ENCODE measurements around the gene GALNT18.

DNA sequence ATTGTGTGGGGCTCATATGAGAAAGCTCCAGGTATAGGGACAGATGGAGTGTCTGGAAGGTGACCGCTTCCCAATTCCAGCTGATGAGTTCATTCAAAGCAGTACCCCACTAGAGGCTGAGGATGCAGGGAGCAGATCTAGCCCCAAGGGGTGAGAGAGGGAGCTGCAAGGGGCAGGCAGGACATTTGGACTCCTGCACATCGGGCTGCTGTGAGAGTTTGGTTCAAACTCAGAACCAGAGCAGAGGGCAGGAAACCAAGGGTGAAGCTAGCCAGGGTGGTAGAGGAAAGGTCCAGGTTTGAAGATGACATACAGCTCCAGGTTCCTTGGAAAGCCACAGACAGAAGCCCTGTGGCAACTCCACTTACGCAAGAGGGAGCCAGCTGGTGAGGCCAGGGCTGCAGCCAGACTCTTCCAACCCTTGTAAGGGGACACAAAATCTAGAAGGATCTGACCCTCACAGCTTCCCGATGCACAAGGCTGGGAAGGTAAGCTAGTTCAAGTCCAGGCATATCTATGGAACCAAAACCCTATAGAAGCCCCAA, 270.7 kb downstream of the GALNT18 start:
- TF ChIP-seq EZH2phosphoT487 (IDR thresholded peaks at IDR 0.05; ENCODE audit: unreplicated experiment) = no peak
- TF ChIP-seq, protein P1, sequence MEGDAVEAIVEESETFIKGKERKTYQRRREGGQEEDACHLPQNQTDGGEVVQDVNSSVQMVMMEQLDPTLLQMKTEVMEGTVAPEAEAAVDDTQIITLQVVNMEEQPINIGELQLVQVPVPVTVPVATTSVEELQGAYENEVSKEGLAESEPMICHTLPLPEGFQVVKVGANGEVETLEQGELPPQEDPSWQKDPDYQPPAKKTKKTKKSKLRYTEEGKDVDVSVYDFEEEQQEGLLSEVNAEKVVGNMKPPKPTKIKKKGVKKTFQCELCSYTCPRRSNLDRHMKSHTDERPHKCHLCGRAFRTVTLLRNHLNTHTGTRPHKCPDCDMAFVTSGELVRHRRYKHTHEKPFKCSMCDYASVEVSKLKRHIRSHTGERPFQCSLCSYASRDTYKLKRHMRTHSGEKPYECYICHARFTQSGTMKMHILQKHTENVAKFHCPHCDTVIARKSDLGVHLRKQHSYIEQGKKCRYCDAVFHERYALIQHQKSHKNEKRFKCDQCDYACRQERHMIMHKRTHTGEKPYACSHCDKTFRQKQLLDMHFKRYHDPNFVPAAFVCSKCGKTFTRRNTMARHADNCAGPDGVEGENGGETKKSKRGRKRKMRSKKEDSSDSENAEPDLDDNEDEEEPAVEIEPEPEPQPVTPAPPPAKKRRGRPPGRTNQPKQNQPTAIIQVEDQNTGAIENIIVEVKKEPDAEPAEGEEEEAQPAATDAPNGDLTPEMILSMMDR (conservative IDR thresholded peaks at IDR 0.05; ENCODE audit: low read depth in 2 of 2) = no peak
- TF ChIP-seq JUNB (IDR thresholded peaks at IDR 0.05; ENCODE audit: unreplicated experiment) = no peak
- no peak for TF ChIP-seq EZH2 (IDR thresholded peaks at IDR 0.05; ENCODE audit: low read depth, unreplicated experiment)
- TF ChIP-seq POLR2AphosphoS5 (IDR thresholded peaks at IDR 0.05; ENCODE audit: low read depth) = no peak
- TF ChIP-seq, protein P2, sequence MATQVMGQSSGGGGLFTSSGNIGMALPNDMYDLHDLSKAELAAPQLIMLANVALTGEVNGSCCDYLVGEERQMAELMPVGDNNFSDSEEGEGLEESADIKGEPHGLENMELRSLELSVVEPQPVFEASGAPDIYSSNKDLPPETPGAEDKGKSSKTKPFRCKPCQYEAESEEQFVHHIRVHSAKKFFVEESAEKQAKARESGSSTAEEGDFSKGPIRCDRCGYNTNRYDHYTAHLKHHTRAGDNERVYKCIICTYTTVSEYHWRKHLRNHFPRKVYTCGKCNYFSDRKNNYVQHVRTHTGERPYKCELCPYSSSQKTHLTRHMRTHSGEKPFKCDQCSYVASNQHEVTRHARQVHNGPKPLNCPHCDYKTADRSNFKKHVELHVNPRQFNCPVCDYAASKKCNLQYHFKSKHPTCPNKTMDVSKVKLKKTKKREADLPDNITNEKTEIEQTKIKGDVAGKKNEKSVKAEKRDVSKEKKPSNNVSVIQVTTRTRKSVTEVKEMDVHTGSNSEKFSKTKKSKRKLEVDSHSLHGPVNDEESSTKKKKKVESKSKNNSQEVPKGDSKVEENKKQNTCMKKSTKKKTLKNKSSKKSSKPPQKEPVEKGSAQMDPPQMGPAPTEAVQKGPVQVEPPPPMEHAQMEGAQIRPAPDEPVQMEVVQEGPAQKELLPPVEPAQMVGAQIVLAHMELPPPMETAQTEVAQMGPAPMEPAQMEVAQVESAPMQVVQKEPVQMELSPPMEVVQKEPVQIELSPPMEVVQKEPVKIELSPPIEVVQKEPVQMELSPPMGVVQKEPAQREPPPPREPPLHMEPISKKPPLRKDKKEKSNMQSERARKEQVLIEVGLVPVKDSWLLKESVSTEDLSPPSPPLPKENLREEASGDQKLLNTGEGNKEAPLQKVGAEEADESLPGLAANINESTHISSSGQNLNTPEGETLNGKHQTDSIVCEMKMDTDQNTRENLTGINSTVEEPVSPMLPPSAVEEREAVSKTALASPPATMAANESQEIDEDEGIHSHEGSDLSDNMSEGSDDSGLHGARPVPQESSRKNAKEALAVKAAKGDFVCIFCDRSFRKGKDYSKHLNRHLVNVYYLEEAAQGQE (IDR thresholded peaks at IDR 0.05; ENCODE audit: unreplicated experiment) = no peak
